ENCODE measurements around the gene MORN5.

MORN5 gene

DNA sequence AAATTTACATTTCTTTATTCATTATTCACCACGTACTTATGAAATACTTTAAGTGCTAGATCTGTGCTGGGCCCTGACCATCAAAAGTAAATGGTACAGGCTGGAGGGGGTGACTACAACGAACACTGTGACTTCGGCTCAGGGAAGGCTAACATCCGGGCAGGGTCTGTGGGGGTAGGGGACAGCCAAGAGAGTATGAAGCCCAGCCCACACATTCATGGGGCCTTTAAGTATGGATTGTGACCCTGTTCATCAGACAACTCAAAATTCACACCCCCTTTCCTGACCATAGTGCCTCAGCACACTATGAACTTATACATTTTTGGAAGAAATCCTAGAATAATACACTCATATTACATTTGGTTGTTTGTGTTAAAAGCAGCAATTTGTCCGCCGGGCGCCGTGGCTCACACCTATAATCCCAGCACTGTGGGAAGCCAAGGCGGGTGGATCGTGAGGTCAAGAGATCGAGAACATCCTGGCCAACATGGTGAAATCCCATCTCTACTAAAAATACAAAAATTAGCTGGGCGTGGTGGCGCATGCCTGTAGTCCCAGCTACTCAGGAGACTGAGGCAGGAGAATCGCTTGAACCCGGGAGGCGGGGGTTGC, 33.3 kb downstream of the MORN5 start:
- no peak for DNase-seq

DNA sequence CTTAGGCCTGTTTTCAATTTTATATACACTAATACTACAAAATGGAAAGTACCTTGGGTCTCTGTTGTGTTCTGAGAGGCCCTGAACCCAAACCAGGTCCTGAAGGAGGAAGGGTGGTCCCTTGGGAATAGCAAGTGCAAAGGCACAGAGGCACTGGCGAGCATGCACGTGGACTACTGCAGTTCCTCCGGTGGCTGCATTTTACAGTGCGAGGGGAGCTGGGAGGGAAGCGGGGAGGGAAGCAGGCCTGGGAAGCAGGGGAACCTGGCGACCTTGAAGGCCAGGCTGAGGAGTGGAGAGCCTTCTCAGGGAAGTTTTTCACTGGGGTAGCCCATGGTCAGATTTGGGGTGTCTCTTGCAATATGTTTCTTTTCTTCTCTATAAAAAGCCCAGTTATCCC, 33.9 kb downstream of the MORN5 start:
- DNase-seq, result no peak

DNA sequence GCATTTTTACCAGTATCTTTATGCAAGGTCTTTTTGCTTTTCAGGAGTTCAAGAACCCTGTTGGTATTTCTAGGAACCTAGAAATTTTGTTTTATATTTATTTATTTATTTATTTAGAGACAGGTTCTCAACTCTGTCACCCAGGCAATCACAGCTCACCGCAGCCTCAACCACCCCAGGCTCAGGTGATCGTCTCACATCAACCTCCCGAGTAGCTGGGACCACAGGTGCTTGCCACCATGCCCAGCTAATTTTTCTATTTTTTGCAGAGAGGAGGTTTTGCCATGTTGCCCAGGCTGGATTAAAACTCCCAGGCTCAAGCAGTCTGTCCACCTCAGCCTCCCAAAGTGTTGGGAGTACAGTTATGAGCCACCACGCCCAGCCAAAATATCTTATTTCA, 36.2 kb downstream of the MORN5 start:
- DNase-seq, result no peak

DNA sequence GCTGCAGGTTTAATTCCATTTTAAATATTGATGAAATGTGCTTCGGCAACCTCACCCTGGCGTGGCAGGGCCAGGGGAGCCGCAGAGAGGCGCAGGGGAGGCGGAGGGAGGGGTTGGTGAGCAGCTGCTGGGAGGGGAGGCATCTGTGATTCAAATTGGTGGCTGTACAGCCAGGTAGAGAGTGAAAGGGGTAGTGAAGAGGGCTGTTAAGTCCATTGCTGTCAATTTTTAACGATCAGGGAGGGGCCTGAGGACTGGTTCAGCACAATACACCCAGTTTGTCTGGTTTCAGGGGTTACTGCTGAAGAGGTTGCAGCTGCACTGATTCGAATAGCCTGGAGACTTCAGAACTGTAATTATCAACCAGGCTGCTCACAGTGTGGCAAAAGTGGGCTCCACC, 37.7 kb downstream of the MORN5 start:
- no peak for DNase-seq

DNA sequence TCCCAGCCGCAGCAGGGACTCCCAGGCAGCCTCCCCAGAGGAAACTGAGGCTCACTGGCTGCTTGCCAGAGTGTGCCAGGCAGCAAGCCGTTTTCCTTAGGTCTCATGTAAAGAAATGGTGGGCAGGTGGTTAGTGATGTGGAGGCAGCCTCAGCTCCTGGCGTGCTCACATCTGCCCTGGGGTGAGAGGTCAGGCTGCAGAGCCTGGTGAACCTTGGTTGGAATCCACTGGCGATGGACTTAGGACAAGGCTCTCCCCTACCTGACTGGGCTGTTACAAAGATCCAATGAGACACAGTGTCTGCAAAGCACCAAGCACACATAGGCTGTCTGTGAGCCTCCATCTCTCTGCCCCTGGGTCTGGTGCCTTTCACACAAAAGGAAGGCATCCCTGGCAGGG, 38.2 kb downstream of the MORN5 start:
- no peak for DNase-seq

DNA sequence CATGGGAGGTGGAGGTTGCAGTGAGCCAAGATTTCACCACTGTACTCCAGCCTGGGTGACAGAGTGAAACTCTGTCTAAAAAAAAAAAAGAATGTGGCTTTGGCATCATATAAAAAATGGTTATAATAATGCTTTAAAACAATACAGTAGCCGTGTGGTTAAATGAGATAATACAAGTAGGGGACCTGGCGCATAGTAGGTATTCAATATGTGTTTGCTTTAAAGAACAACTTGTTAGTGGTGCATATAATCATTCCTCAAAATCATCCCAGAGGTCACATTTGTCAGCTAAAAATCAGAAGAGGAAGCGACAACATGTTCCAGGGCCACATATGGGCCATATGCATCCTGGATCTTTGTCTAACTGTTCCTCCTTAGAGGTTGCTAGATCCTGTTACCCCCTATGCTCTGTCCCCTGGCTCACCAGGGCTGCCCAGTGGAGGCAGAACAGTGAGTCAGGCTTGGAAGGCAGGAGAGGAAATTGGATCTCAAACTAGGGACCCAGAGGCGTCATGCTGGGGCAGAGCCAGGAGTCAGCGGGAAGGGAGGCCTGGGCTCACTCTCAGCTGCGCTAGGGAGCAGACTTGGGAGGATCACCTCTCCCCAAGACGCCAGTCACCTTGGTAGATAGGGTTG, 41.4 kb downstream of the MORN5 start:
- no peak for DNase-seq

DNA sequence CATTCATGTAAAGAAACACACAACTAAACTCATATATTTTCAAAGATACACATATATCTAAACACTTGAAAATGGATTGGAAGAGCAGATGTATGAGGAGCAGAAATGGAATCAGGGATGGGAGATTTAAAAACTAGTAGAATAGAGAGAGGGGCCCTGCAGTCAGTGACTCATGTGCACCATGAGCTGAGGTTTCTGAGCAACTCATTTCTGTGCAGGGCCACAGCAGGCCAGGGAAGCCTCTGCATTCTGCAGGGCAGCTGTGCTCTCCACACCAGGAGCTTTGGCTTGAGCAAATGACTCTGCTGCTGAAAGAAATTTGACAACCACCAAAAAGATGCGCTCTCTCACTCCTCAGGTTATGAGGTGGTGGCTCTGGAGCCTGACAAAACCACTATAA, 41.9 kb downstream of the MORN5 start:
- no peak for DNase-seq

DNA sequence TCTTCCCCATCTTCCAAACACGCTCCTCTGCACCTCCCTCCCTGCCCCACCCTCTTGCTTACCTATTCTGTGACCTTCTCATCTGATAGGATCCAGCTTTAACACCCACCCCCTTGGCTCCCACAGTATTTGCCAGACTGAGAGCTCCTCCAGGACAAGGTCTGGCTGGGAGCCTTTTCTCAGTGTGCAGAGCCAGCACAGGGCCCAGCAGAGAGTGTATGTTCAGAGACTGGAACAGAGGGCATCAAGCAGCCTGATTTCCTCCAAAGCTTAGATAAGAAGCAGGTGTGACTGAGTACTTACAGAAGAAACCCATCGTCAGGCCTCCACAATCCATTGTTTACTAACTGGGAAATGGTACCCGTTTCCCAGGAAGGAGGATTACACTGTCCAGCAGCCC, 42.4 kb downstream of the MORN5 start:
- no peak for DNase-seq

DNA sequence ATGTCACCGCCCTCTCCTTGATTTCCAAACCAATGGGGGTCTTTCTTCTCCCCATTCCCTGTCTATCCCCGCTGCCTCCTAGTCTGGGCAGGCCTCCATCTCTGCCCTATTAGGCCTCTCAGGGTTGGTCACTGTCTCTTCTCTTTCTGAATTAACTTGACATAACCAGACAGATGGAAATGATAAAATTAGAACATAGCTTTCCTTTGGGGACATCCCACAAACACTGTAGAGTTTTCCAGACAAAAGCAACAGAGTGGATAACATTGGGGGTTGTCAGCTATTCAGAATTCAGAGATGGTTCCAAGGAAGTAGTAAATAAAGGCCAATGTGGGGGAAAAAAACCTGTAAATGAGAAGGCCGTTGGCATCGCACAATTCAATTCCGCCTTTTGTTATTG, 44.3 kb downstream of the MORN5 start:
- no peak for DNase-seq

DNA sequence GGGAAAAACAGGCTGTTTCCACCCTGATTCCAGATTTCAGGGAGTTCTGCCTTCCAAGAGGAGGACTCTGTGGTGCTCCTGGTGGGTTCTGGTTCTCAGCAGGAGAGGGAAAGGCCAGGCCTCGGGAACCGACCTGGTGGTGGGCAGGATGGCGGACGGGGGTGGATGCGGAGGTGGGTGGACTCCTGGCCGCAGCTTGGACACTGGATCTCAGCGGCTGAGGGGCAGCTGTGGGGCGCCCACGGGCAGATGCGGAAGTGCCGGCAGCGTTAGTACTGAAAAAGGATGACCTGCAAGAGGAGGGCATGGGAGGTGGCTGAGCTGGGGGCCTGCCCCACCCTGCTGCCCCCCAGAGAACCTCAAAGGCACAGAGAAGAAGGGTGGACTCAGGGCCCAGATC, 44.8 kb downstream of the MORN5 start:
- no peak for DNase-seq

DNA sequence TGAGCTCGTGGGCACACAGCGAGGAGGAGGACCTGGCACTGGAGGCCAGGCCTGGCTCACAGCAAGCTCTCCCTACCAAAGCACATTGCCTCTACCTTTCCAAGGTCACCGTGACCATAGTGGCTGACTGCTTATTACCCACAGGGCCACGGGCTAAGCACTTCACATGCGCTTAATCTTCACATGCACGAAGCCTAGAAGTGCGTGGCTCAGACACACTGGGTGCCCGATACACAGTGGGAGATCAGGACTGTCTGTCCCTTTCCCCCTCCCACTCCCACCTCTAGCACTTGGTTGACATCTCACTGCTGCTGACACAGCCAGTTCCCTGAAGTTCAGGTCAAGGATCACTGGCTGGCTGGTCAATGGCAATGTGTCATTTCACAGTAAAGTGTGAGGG, 45.5 kb downstream of the MORN5 start:
- DNase-seq, result no peak

DNA sequence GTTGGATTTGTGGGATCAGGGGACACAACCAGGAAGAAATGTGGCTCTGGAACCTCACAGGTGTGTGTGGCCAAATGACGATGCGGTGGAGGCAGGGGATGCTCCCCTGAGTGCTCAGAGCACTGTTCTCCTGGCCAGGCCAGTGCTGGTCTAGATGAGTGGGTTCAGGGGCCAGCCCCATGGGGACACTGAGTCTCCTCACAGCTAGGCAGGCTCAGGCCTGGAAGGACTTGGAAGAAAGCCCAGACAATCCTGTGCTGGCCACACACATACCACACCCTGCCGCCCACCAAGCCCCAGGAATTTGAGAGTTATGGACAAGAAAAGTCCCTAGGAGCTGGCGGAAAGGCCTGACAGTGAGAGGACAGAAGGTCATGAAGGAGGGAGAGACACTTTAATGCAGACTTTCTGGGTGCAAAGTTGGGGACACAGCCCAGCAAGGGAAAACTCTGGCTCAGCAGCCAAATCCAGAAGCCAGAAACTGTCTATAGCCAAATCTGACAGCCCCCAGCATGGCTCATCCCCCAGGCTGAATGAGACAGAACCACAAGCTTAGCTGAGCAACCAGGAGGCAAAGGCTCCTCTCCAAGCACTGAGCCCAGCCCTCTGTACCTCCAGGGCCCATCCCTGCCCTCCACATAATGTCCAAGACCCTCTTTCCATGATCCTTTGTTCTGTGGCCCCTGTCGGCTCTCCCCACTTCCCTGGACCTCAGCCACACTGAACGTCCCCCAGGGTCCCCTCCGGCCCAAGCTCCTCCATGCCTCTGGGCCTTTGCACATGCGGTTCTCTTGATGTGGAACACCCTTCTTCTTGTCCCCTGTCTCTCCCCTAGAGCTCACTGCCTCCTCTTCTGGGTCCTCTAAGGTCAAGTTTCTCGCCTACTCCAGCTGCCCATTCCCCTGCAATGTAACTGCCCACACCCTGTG, 46.7 kb downstream of the MORN5 start:
- no peak for DNase-seq

DNA sequence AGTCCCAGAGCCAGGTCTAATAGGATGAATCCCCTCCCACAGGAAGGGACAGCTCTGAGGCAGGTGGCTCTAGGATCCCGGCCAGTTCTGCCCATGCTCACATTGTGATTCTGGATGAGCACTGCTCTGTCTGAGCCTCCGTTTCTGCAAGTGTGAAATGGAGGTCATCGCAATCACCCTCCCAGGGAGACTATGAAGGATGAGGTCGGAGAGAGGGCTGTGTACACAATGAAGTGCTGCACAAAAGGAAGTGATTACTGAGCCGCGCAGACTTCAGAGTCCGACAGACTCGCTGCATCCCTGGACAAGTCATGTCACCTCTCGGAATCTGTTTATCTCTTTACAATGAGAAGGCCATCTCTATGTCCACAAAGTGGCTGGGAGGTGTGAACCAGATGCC, 47.4 kb downstream of the MORN5 start:
- DNase-seq, result no peak

DNA sequence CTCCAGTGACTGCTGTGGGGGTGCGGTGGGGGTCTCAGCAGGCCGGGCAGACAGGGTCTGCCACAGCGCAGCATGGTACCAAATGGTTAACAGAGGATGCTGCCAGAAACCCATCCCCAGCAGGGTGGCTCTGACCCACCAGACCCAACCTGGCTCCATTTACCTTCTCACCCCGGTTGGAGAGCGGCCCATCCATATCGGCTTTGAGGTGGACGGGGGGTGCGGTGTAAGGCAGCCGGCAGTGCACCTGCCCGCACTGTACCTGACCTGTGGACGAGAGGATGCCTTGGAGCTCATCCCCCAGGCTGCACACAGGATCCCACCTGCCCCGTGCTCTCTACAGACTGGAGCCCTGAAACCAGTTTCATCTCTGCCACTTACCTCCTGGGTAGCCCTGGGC, 49.7 kb downstream of the MORN5 start:
- DNase-seq, result no peak

DNA sequence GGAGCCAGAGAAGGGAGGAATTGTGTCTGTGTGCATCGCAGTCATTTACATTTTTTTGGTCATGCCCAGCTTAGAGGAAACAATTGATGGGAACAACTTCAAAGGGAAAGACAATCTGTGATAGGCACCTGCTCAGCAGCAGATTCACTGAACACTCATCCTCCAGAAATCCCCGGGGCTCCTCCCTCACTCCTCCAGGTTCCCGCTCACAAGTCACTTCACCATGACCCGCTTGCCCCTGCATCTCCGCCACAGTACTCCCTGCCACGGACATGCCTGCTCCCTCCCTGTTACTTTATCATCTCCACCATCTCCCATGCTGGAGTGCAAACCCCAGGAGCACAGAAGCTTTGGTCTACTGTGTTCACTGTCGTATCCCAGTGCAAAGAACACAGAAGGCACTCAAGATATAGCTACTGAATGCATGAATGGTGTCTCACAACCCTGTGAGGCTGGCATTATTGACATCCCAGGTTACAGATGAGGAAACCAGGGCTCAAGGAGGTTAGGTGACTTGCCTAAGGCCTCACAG, 52.8 kb downstream of the MORN5 start:
- no peak for DNase-seq

DNA sequence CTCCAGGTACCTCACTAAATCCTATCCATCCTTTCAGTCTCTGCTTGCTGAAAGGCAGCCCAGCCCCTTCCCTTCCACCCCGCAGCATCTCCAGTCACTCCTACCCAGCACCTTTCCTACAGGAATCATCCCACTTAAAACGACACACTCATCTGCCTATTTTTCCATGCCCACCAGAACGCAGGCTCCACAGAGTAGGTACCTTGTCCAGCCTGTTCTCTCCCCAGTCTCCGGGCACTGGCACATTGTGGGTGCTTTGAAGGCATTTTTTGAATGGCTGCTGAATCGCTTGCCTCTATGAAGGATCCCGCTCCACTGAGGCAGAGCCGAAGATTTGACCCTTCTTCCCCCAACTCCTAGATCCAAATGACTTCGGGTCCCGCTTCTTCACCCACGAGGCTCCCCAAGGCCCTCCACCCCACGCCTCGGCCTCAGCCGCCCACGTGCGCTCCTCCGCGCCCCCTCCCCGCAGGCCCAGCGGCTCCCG, 53.4 kb downstream of the MORN5 start:
- no peak for DNase-seq

DNA sequence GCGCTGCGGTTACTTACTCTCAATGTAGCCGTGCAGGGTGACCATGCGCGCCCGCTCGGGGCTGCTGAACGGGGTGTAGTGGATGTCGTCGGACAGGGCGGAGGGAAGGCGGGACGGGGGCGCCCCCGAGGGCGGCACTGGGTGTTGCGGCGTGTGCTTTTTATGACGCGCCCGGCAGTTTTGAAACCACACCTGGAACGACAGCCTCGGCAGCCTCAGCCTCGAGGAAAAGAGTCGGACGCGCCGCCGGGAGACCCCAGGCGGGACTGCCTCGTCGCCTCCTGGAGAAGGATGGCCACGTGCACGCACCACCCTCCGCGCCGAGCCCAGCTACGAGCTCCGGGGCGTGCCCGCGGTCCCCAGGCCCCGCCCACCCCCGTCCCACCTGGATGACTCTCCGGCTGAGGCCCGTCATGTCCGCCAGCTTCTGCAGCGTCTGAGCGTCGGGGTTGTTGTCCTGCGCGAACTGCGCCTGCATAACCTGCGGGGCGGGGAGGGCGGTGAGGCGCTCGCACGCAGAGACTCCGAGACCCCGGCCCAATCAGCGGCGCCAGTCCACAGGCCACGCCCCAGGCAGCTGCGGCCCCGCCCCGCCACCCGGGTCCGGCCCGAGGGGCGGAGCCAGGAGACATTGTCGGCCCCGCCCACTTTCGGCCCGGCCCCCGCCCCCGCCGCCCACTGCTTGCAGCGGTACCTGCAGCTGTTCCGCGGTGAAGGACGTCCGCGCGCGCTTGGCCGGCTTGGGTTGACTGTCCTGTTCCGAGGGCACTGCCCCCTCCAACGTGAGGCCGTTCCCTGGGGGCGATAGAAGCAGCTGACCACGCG, 54.1 kb downstream of the MORN5 start:
- DNase-seq, result peak; percentile 22 to 34

DNA sequence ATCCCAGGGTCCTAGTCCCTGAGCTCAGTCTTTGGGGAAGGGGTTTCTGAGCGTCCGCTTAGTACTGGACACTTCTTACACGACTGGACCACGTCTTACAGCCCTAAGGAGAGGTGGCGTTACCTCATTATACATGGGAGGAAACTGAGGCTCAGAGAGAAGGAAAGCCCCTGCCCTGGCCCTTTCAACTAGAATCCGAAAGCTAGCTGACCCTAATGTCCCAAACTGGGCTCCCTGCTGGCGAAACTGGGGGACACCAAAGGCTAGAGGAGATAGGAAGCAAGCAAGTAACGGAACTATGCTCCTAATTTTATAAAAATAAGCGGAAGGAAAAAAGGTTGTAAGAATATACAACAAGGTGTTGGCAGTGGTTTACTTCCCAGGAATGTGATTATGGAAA, 54.8 kb downstream of the MORN5 start:
- no peak for DNase-seq

DNA sequence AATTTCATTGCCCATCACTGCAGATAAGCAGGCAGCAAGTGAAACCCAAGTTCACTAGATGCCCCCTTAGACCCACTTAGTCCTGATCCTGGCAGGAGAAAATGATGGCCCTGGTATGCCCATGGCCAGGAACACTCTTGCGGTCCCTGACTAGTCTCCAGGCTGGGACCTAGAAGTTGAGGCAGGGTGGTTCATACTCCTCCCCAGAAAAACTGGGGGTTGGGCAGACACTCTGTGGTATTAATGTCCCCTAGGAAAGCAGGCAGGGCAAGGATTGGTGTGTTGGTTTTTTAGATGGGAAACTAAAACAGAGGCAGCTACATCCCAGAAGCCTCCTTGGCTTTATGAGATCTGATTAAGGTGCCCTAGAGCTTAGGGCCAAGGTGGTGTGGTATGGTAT, 56.0 kb downstream of the MORN5 start:
- DNase-seq, result no peak

DNA sequence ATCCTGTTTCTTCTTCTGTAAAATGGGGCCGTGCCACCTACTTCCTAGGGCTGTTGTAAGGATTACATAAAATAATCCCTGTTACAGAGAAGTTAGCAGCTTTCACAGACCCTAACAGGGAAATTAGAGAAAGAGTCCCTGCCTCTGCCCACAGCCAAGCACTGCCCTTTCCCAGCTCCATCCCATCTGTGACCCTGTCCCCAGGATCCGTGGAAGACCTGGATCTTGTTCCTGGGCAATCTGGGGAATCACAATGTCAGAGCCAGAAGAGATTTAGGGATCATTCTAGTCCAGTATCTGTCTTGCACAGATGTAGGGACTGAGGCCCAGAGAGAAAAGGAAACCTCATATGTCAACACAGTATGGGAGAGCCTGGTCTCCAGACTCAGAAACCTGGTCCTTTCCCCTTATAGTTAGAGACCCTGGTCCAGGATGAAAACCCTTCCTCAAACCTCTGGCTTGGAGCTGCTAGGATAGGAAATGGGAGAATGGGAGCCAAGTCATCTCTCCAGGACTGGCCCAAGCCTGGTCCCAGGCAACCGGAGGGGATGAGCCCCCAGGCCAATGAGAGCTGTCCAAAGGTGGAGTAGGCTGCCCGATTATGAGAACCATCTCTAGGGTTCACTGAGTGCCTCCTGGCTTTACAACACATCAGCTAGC, 56.6 kb downstream of the MORN5 start:
- DNase-seq, result no peak

DNA sequence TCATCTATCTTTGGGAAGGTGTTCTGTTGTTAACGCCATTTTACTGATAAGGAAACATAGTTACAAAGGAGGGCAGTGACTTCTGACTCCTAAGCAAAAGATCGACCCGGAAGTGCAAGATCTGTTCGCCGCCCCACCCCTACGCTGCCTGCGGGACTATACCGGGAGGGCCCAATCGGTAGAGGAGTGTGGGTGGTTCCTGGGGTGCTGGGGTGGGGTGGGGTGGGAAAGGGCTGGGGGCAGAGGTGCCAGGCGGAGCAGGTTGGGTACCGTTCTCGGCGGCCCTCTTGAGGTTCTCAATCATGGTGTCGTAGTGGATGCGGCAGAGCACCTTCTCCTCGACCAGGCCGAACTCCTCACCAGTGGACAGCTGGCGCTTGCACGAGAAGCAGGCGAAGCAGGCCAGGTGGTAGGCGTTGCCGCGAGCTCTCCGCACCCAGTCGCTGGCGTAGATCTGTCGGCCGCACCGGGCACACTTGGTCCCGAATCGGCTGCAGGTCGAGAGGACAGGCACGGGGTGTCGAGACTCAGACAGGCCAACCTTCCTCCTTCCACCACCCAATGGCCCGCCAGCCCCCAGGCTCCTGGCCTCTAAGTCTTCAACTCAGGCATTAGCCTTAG, 57.2 kb downstream of the MORN5 start:
- no peak for DNase-seq

DNA sequence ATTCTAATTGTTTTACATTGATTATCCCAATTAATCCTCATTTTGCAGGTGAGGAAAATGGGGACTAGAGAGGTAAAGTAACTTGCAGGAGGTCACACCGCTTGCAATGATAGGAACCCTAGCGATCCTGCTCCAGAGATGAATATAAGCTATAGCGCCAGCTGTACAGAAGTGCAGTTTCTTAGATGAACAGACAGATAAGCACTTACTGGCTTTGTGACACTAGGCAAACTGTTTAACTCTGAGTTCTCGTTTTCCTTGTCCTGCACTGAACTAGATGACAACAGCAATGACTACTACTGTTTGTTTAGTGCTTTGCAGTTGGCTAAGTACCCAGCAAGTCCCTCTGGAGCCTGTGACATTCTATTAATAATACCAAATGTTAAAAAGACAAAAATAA, 57.9 kb downstream of the MORN5 start:
- DNase-seq, result no peak

Data from activated CD4-positive, alpha-beta T cell treated with anti-CD3 and anti-CD28 coated beads for 4 hours (primary cell).